Stimulated activated CD8-positive, alpha-beta memory T cell treated with anti-CD3 and anti-CD28 coated beads, Interleukin-4, amount 100 ng/mL, for 24 hours (primary cell): ENCODE results near the gene CDKN2AIP.
"Not testable (repeated sequence)": the region's sequence is repeated elsewhere in the genome, so short reads cannot be mapped to it uniquely, and the experiment has no call there.

Experiments used
- DNase-seq: peaks from one replicate; pipeline ENCODE4 v3.0.0-alpha.2; 2020; ENCODE audit warnings: low read depth

Gene CDKN2AIP

GRCh38 chr4:183448436-183448835 is 4.0 kb downstream of the CDKN2AIP start:
- no peak for DNase-seq

DNA sequence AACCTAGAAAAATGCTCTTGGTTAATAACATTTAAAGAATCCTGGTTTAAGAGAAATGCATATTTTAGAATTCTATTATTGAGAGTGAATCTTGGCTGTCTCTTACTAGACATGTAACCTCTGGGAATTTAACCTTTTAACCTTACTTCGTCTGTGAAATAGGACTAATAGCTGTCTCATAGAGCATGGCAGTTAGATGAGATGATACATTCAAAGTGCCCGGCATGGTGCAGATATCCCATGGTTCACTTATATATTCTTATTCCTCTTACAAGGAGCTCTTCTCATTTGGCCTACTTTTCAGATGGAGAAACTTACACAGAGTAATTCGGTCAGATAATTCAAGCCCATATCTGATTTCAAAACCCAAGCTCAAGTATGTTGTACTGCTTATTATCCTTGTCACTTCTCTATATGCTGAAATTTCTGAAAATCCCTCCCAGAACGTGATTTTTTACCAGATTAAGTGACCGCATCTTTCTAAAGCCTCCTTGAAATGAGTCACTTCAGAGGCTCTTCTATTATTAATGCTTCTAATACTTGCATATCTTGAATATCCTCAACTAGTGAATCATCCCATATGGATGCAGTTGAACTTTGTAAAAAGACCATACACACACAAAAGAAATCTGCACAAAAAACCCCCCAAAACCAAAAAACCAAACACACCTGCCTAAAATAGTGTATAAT is 4.9 kb downstream of the CDKN2AIP start:
- DNase-seq = no peak

GRCh38 chr4:183450108-183450507 is 5.7 kb downstream of the CDKN2AIP start:
- DNase-seq = no peak

DNA sequence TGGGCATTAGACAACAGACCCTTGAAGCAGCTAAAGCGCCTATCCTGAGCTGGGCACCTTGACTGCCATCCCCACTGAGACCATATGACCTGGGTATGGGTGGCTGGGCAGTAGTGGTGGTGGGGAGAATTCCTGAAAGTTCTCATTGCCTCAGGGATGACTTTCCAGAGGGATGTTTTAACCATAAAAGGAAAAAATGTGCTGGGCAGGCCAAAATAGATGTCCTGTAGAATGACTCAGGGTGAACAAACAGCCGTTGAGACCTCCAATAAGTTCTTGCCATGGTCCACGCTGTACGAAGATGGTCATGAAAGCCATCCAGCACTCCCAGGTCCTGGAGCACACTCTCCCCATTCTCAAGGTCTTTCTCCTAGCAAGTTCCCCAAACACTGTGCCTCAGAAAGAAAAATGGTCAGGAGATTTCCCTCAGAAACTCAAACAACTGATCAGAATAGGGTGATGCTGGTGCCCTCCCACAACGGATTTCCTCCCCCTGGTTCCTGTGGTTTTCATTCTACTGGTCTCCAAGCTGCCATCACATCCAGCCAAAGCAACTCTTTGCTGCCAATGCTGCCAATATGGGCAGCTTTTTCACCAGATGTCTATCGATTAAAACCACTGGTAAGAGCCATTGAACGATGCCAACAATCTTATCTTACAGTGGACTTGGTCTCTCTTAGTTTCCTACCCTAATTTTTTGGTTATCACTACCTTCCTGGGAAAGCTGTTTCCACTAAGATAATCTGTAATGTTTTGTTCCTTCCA is 11.2 kb downstream of the CDKN2AIP start:
- no peak for DNase-seq

GRCh38 chr4:183458005-183458404 is 13.6 kb downstream of the CDKN2AIP start:
- DNase-seq = no peak

DNA sequence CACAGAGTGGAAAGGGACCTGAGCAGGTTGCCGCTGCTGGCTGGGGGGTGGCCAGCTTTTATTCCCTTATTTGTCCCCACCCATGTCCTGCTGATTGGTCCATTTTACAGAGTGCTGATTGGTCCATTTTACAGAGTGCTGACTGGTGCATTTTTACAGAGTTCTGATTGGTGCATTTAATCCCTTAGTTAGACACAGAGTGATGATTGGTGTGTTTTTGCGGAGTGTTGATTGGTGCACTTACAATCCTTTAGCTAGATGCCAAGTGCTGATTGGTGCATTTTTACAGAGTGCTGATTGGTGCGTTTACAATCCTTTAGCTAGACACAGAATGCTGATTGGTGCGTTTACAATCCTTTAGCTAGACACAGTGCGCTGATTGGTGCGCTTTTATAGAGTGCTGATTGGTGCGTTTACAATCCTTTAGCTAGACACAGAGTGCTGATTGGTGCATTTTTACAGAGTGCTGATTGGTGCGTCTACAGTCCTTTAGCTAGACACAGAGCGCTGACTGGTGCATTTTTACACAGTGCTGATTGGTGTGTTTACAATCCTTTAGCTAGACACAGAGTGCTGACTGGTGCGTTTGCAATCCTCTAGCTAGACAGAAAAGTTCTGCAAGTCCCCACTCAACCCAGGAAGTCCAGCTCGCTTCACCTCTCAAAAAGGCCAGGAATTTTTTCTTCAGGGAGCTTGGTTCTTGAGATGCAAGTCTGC is 19.6 kb downstream of the CDKN2AIP start:
- DNase-seq = not testable (repeated sequence)

- not testable (repeated sequence) for DNase-seq
These were observed 21.4 kb downstream of the CDKN2AIP start for GRCh38 chr4:183465879-183466278.

GRCh38 chr4:183467246-183467645 is 22.8 kb downstream of the CDKN2AIP start:
- DNase-seq = no peak

- DNase-seq = no peak
These were observed 24.0 kb downstream of the CDKN2AIP start for GRCh38 chr4:183468210-183469095.

DNA sequence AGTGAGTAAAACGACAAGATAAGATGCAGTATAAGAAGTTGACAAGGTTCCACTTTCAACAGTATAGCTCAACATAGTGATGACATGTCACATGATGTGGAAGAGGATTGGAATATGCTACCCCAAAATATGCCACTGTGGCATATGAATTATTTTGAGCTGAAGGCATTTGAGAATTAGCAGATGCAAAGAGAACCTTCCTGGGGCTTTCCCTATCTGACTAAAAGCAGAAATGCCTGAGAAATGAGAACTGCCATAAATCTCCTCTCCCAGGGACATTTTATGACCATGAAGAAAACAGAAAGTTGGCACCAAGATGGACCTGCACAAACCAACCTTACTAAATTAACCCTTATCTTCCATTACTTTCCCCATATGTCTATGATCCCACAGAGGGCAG is 24.8 kb downstream of the CDKN2AIP start:
- no peak for DNase-seq

GRCh38 chr4:183469936-183470335 is 25.5 kb downstream of the CDKN2AIP start:
- no peak for DNase-seq

DNA sequence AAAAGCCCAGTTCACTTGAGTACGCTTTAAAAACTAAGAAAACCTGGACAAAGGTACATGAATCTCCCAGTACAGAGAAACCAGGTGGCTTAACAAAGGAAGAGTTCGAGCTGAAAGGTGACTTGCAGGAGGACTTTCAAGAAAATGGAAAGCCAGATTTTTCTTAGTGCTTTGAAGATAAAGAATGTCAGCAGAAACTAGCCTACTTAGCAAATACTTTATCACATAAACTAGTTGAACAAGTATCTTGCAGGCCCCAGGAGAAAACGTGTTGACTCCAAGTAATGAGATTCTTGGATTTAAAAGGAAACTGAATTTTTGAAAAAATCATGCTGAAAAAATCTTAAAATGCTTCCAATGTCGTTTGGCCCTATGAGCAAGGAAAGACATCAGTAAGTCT is 26.4 kb downstream of the CDKN2AIP start:
- DNase-seq = no peak

GRCh38 chr4:183471946-183472708 is 27.7 kb downstream of the CDKN2AIP start:
- peak; percentile 69 for DNase-seq

DNA sequence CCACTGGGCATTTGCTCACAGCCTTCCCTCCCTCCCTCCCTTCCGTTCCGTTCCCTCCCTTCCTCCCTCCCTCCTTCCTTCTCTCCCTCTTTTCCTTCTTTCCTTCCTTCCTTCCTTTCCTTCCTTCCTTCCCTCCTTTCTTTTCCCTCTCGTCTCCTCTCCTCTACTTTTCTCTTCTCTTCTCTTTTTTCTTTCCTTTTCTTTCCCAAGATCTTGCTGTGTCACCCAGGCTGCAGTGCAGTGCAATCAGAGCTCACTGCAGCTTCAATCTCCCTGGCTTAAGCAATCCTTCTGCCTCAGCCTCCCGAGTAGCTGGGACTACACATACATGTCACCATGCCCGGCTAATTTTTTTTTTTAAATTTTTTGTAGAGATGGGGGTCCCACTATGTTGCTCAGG is 33.7 kb downstream of the CDKN2AIP start:
- no peak for DNase-seq

DNA sequence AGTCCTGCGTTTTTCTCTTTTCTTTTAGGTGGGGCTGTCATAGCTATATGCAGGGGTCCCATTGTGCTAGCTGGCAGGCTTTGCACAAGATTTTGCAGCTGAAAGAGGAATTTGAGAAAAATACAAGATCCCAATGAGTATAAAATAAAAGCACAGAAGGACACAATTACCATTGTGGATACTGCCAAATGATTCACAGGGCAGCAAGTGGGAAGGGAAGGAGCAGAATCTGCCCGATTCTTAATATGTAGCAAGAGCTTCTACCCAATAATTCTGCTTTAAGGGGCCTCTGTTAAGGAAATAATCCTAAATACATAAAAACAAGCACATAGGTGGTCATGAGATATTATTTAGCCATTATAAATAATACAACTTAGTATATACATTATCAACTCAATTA is 34.5 kb downstream of the CDKN2AIP start:
- DNase-seq = no peak

- not testable (repeated sequence) for DNase-seq
These were observed 38.2 kb downstream of the CDKN2AIP start for GRCh38 chr4:183482515-183483095.

DNA sequence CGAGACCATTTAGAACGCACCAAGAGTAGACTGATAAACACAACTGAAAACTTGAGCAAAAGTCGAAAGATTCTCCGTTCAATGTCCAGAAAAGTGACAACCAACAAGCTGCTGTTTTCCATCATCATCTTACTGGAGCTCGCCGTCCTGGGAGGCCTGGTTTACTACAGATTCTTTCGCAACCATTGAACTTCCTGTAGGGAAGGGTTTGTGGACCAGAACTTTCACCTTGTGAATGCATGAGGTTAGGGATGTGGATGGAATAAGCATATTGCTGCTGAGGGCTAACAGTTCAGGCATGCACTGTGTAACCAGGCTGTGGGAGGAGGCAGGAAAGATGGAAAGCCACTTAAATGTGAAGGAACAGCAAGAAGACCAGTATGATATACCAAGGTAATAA is 39.6 kb downstream of the CDKN2AIP start:
- DNase-seq = no peak

GRCh38 chr4:183485411-183486160 is 41.1 kb downstream of the CDKN2AIP start:
- DNase-seq = no peak

- no peak for DNase-seq
These were observed 48.4 kb downstream of the CDKN2AIP start for GRCh38 chr4:183492791-183493222.

- DNase-seq = no peak
These were observed 48.8 kb downstream of the CDKN2AIP start for GRCh38 chr4:183493246-183493645.
